Activated naive CD8-positive, alpha-beta T cell treated with anti-CD3 and anti-CD28 coated beads for 36 hours (primary cell): Measurements from ENCODE around the gene LYRM2. TPM values are rescaled to one million over a fixed set of nuclear protein-coding genes. Genes with fewer than 3 reads are reported as not detected.
"Not testable (repeated sequence)": the region's sequence is repeated elsewhere in the genome, so short reads cannot be mapped to it uniquely, and the experiment has no call there.

Source experiments
- DNase-seq: peaks from one replicate; pipeline ENCODE4 v3.0.0; 2021
- H3K27ac Mint-ChIP-seq: one replicate; pipeline ENCODE4 v1.8.0; 2022; ENCODE audit warnings: mild to moderate bottlenecking, moderate library complexity, mixed read lengths
- H3K27me3 Mint-ChIP-seq: one replicate; pipeline ENCODE4 v1.8.0; 2022; ENCODE audit warnings: mild to moderate bottlenecking, mixed read lengths
- H3K36me3 Mint-ChIP-seq: one replicate; pipeline ENCODE4 v1.8.0; 2021; ENCODE audit warnings: mild to moderate bottlenecking, mixed read lengths
- H3K4me1 Mint-ChIP-seq: one replicate; pipeline ENCODE4 v1.8.0; 2021; ENCODE audit warnings: mixed read lengths
- H3K4me3 Mint-ChIP-seq: one replicate; pipeline ENCODE4 v1.8.0; 2022; ENCODE audit warnings: mild to moderate bottlenecking, moderate library complexity, mixed read lengths
- H3K9me3 Mint-ChIP-seq: one replicate; pipeline ENCODE4 v1.8.0; 2022; ENCODE audit warnings: mixed read lengths
- total RNA-seq, 2 experiments: library from RNA; stranded (reverse); gene quantifications; one replicate each; pipeline ENCODE4 v1.2.3, GENCODE V29; 2021

The LYRM2 gene
- total RNA-seq, 2 experiments from 2014 or later = 31.6 to 32.3 TPM

- H3K27ac Mint-ChIP-seq = no peak overlapping the region
- H3K4me1 Mint-ChIP-seq = no peaks in the 10 kb centered on the region
- H3K9me3 Mint-ChIP-seq = no peaks in the 10 kb centered on the region
- DNase-seq = no peak
- H3K27me3 Mint-ChIP-seq = no peaks in the 10 kb centered on the region
- no peak overlapping the region for H3K4me3 Mint-ChIP-seq
- peaks cover 13% of the 10 kb centered on the region for H3K36me3 Mint-ChIP-seq
These were observed 24.2 kb upstream of the LYRM2 start for GRCh38 chr6:89662659-89663223.

GRCh38 chr6:89661559-89661958, 23.0 kb upstream of the LYRM2 start:
- H3K27me3 Mint-ChIP-seq = no peaks in the 10 kb centered on the region
- peaks cover 13% of the 10 kb centered on the region for H3K36me3 Mint-ChIP-seq
- no peaks in the 10 kb centered on the region for H3K4me1 Mint-ChIP-seq
- no peaks in the 10 kb centered on the region for H3K9me3 Mint-ChIP-seq
- DNase-seq = no peak
- H3K4me3 Mint-ChIP-seq = no peak overlapping the region
- no peak overlapping the region for H3K27ac Mint-ChIP-seq

GRCh38 chr6:89660981-89661380, 22.4 kb upstream of the LYRM2 start:
- Mint-ChIP-seq H3K36me3 (peaks cover 13% of the 10 kb centered on the region), H3K4me3 (no peak overlapping the region), H3K27me3 (no peaks in the 10 kb centered on the region), H3K4me1 (no peaks in the 10 kb centered on the region), H3K27ac (peak overlapping the region; percentile 55), H3K9me3 (no peaks in the 10 kb centered on the region)
- no peak for DNase-seq

GRCh38 chr6:89657445-89658158, 19.1 kb upstream of the LYRM2 start:
- Mint-ChIP-seq H3K4me1 (no peaks in the 10 kb centered on the region), H3K27me3 (no peaks in the 10 kb centered on the region), H3K36me3 (peaks cover 6% of the 10 kb centered on the region), H3K9me3 (no peaks in the 10 kb centered on the region), H3K4me3 (no peak overlapping the region), H3K27ac (no peak overlapping the region)
- no peak for DNase-seq

GRCh38 chr6:89655122-89655521, 16.6 kb upstream of the LYRM2 start:
- DNase-seq = no peak
- Mint-ChIP-seq H3K27ac (no peak overlapping the region), H3K36me3 (peaks cover 9% of the 10 kb centered on the region), H3K4me1 (no peaks in the 10 kb centered on the region), H3K4me3 (no peak overlapping the region), H3K9me3 (no peaks in the 10 kb centered on the region), H3K27me3 (no peaks in the 10 kb centered on the region)

- H3K27ac Mint-ChIP-seq = no peak overlapping the region
- H3K9me3 Mint-ChIP-seq = no peaks in the 10 kb centered on the region
- H3K36me3 Mint-ChIP-seq = peaks cover 19% of the 10 kb centered on the region
- no peak for DNase-seq
- peaks cover 3% of the 10 kb centered on the region for H3K4me1 Mint-ChIP-seq
- H3K4me3 Mint-ChIP-seq = no peak overlapping the region
- no peaks in the 10 kb centered on the region for H3K27me3 Mint-ChIP-seq
These were observed 12.0 kb upstream of the LYRM2 start for GRCh38 chr6:89650579-89650978.

GRCh38 chr6:89649682-89650081, 11.1 kb upstream of the LYRM2 start:
- Mint-ChIP-seq H3K4me1 (peaks cover 9% of the 10 kb centered on the region), H3K9me3 (no peaks in the 10 kb centered on the region), H3K36me3 (peaks cover 22% of the 10 kb centered on the region), H3K27me3 (no peaks in the 10 kb centered on the region), H3K27ac (no peak overlapping the region), H3K4me3 (no peak overlapping the region)
- DNase-seq = no peak

GRCh38 chr6:89644864-89645263, 6.3 kb upstream of the LYRM2 start:
- H3K27ac Mint-ChIP-seq = no peak overlapping the region
- DNase-seq = no peak
- H3K4me1 Mint-ChIP-seq = peaks cover 13% of the 10 kb centered on the region
- H3K9me3 Mint-ChIP-seq = no peaks in the 10 kb centered on the region
- H3K27me3 Mint-ChIP-seq = no peaks in the 10 kb centered on the region
- H3K36me3 Mint-ChIP-seq = peaks cover 41% of the 10 kb centered on the region
- H3K4me3 Mint-ChIP-seq = no peak overlapping the region

- H3K36me3 Mint-ChIP-seq = peaks cover 40% of the 10 kb centered on the region
- H3K27me3 Mint-ChIP-seq = no peaks in the 10 kb centered on the region
- H3K4me3 Mint-ChIP-seq = no peak overlapping the region
- DNase-seq = no peak
- H3K9me3 Mint-ChIP-seq = no peaks in the 10 kb centered on the region
- H3K4me1 Mint-ChIP-seq = peaks cover 20% of the 10 kb centered on the region
- no peak overlapping the region for H3K27ac Mint-ChIP-seq
These were observed 4.9 kb upstream of the LYRM2 start for GRCh38 chr6:89643406-89643805.

- Mint-ChIP-seq H3K27me3 (no peaks in the 10 kb centered on the region), H3K36me3 (peaks cover 43% of the 10 kb centered on the region), H3K4me3 (no peak overlapping the region), H3K27ac (no peak overlapping the region), H3K9me3 (no peaks in the 10 kb centered on the region), H3K4me1 (peaks cover 23% of the 10 kb centered on the region)
- no peak for DNase-seq
These were observed 4.4 kb upstream of the LYRM2 start for GRCh38 chr6:89642956-89643355.

GRCh38 chr6:89641581-89641980, 3.0 kb upstream of the LYRM2 start:
- not testable (repeated sequence) for H3K27me3 Mint-ChIP-seq, H3K4me3 Mint-ChIP-seq, DNase-seq, H3K27ac Mint-ChIP-seq, H3K9me3 Mint-ChIP-seq
- peaks cover 47% of the 10 kb centered on the region for H3K36me3 Mint-ChIP-seq
- H3K4me1 Mint-ChIP-seq = peaks cover 27% of the 10 kb centered on the region

GRCh38 chr6:89640804-89641203, 2.3 kb upstream of the LYRM2 start:
- DNase-seq = no peak
- Mint-ChIP-seq H3K36me3 (peaks cover 51% of the 10 kb centered on the region), H3K4me3 (peak overlapping the region; percentile 11), H3K4me1 (peaks cover 28% of the 10 kb centered on the region), H3K9me3 (no peaks in the 10 kb centered on the region), H3K27ac (no peak overlapping the region), H3K27me3 (no peaks in the 10 kb centered on the region)

GRCh38 chr6:89637960-89638319, 607 bp downstream of the LYRM2 start:
- no peaks in the 10 kb centered on the region for H3K27me3 Mint-ChIP-seq
- peaks cover 27% of the 10 kb centered on the region for H3K4me1 Mint-ChIP-seq
- peaks cover 51% of the 10 kb centered on the region for H3K36me3 Mint-ChIP-seq
- no peaks in the 10 kb centered on the region for H3K9me3 Mint-ChIP-seq
- DNase-seq = no peak
- H3K27ac Mint-ChIP-seq = peak overlapping the region; percentile 98
- H3K4me3 Mint-ChIP-seq = peak overlapping the region; percentile 93

- peaks cover 27% of the 10 kb centered on the region for H3K4me1 Mint-ChIP-seq
- H3K36me3 Mint-ChIP-seq = peaks cover 43% of the 10 kb centered on the region
- H3K4me3 Mint-ChIP-seq, H3K27me3 Mint-ChIP-seq, DNase-seq, H3K9me3 Mint-ChIP-seq, H3K27ac Mint-ChIP-seq: not testable (repeated sequence)
These were observed 2.1 kb downstream of the LYRM2 start for GRCh38 chr6:89636412-89636811.

GRCh38 chr6:89630488-89630887, 8.1 kb downstream of the LYRM2 start:
- Mint-ChIP-seq H3K27ac (no peak overlapping the region), H3K27me3 (no peaks in the 10 kb centered on the region), H3K4me3 (no peak overlapping the region), H3K9me3 (no peaks in the 10 kb centered on the region), H3K4me1 (peaks cover 2% of the 10 kb centered on the region), H3K36me3 (peaks cover 11% of the 10 kb centered on the region)
- DNase-seq = no peak

GRCh38 chr6:89623749-89624148, 14.8 kb downstream of the LYRM2 start:
- no peaks in the 10 kb centered on the region for H3K36me3 Mint-ChIP-seq
- no peaks in the 10 kb centered on the region for H3K27me3 Mint-ChIP-seq
- H3K4me3 Mint-ChIP-seq = no peak overlapping the region
- H3K4me1 Mint-ChIP-seq = no peaks in the 10 kb centered on the region
- DNase-seq = no peak
- no peak overlapping the region for H3K27ac Mint-ChIP-seq
- H3K9me3 Mint-ChIP-seq = no peaks in the 10 kb centered on the region
